Measurements from ENCODE around the gene ZNF763. TPM values are rescaled to one million over a fixed set of nuclear protein-coding genes. Genes with fewer than 3 reads are reported as not detected.

ZNF763 gene
- polyA plus RNA-seq, 1 of the 3 experiments (the other 2 are of a cell fraction) = 0.72 TPM

DNA sequence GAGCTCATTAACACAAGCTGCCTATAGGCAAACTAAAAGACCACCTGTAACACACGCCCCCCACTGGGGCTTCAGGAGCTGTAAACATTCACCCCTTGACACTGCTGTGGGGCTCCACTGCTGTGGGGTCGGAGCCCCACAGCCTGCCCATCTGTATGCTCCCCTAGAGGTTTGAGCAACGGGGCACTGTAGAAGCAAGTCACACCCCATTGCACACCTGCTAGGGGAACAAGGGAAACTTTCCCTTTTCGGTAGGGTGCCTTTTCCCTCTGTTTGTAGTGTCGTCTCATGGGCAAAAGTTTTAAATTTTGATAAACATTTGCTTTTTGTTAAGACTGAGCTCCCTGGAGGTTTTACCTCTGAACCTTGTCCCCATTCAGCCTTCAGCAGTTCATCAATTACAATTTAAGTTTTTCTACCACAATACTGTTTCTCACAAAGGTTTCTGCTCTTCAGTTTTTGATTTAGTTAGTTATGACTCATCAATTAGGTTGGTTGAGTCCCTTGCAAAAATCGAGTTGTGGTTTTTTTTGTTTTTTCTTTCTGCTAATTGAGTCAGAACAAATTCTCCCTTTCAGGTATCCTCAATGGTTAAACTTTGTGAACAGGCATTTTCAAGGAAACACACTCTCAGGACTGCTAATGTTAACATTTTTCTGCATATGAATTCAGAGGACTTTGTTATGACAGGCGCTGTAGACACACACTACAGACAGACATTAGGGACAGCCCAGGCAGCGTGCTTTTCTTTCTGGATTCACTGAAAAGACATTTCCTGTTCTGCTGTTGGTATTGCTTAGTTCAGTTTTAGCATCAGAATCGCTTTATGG lies 35.5 kb downstream of the ZNF763 start:
- 0 out of 2 replicates have a peak, but pooled peaks have one; percentile 3 for TF ChIP-seq JUND (IDR thresholded peaks at IDR 0.05)
- no peak for TF ChIP-seq RCOR1 (IDR thresholded peaks at IDR 0.05; ENCODE audit: low read length)
- TF ChIP-seq NRF1 (IDR thresholded peaks at IDR 0.05; ENCODE audit: low read depth, low read length) = no peak
- TF ChIP-seq MXI1 (IDR thresholded peaks at IDR 0.05; ENCODE audit: low read depth, low read length) = no peak
- peak; percentile 27; the same call in 1 of the 2 replicates for TF ChIP-seq FOSL2 (IDR thresholded peaks at IDR 0.05; ENCODE audit: borderline replicate concordance, low read depth)
- H3K36me3 ChIP-seq (replicated peaks in 1 of 2; ENCODE audit: control insufficient read depth in 1 of 2, insufficient read depth in 2 of 2, low read length in 1 of 2) = peaks cover 0 to 17% of the 10 kb centered on the region in 2 experiments
- H3K4me2 ChIP-seq = peak overlapping the region; percentile 50; the same call in 1 of the 2 replicates
- no peak overlapping the region for H2AFZ ChIP-seq (ENCODE audit: low read depth)
- H3K9ac ChIP-seq = no peak overlapping the region
- ChIA-PET POLR2A (no interaction called here), CTCF (interaction anchor here (2.4 kb wide), 1 partner anchor 12 kb away, joined by 11 read pairs; no protein-coding TSS in a partner anchor)
- 58% methylated on average over 9 of the region's 9 CpGs for WGBS (ENCODE audit: low lambda C conversion rate)
- no peaks in the 10 kb centered on the region for H3K4me1 ChIP-seq (ENCODE audit: control insufficient read depth in 1 of 2, insufficient read depth in 2 of 2, low read depth in 1 of 2, low read length in 1 of 2)
- H3K9me2 ChIP-seq = no peaks in the 10 kb centered on the region
- no peak for DNase-seq
- H3K27ac ChIP-seq (ENCODE audit: low read depth in 2 of 2, low read length in 1 of 2) = peak overlapping the region in 1 of 2 experiments; percentile 19; a peak in 1 of 4 replicates
- peaks cover 11% of the 10 kb centered on the region for H3F3A ChIP-seq (replicated peaks; ENCODE audit: insufficient read depth)
- no peaks in the 10 kb centered on the region for H4K20me1 ChIP-seq (ENCODE audit: insufficient read depth)
- H3K4me3 ChIP-seq (ENCODE audit: low read depth in 2 of 2, low read length in 1 of 2) = no peak overlapping the region
- peaks cover 29% of the 10 kb centered on the region; the same call in 1 of the 2 replicates for H3K79me2 ChIP-seq (ENCODE audit: insufficient read depth)
- H3K9me3 ChIP-seq = no peaks in the 10 kb centered on the region
- H3K27me3 ChIP-seq (ENCODE audit: insufficient read depth) = no peaks in the 10 kb centered on the region

GRCh38 chr19:12015015-12015752 lies 50.3 kb downstream of the ZNF763 start:
- CTCF ChIA-PET = interaction anchor here (0.9 kb wide), 1 partner anchor 27 kb away, joined by 3 read pairs; no protein-coding TSS in a partner anchor
- peaks cover 27 to 72% of the 10 kb centered on the region in 2 experiments for H3K36me3 ChIP-seq (replicated peaks in 1 of 2; ENCODE audit: control insufficient read depth in 1 of 2, insufficient read depth in 2 of 2, low read length in 1 of 2)

More at GRCh38 chr19:12015015-12015752, 50.3 kb downstream of the ZNF763 start:
- 88% methylated on average over 9 of the region's 9 CpGs for WGBS (ENCODE audit: low lambda C conversion rate)
- Histone ChIP-seq H3K27ac (ENCODE audit: low read depth in 2 of 2, low read length in 1 of 2) (no peak overlapping the region), H3F3A (replicated peaks; ENCODE audit: insufficient read depth) (no peaks in the 10 kb centered on the region), H3K4me3 (ENCODE audit: low read depth in 2 of 2, low read length in 1 of 2) (peak overlapping the region in 1 of 2 experiments; percentile 6; a peak in 1 of 4 replicates), H3K9me3 (peaks cover 58% of the 10 kb centered on the region), H3K9me2 (no peaks in the 10 kb centered on the region), H2AFZ (ENCODE audit: low read depth) (no peak overlapping the region), H3K27me3 (ENCODE audit: insufficient read depth) (no peaks in the 10 kb centered on the region), H3K79me2 (ENCODE audit: insufficient read depth) (no peaks in the 10 kb centered on the region), H3K9ac (no peak overlapping the region), H4K20me1 (ENCODE audit: insufficient read depth) (no peaks in the 10 kb centered on the region), H3K4me1 (ENCODE audit: control insufficient read depth in 1 of 2, insufficient read depth in 2 of 2, low read depth in 1 of 2, low read length in 1 of 2) (no peaks in the 10 kb centered on the region), H3K4me2 (no peak overlapping the region)
- POLR2A ChIA-PET = no interaction called here
- TF ChIP-seq, protein P1, sequence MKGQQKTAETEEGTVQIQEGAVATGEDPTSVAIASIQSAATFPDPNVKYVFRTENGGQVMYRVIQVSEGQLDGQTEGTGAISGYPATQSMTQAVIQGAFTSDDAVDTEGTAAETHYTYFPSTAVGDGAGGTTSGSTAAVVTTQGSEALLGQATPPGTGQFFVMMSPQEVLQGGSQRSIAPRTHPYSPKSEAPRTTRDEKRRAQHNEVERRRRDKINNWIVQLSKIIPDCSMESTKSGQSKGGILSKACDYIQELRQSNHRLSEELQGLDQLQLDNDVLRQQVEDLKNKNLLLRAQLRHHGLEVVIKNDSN (IDR thresholded peaks at IDR 0.05; ENCODE audit: borderline replicate concordance, low read depth) = no peak
- no peak for TF ChIP-seq FOXM1 (IDR thresholded peaks at IDR 0.05; ENCODE audit: low read depth)
- no peak for TF ChIP-seq YY1 (IDR thresholded peaks at IDR 0.05; ENCODE audit: low read depth)
- TF ChIP-seq NFIC (IDR thresholded peaks at IDR 0.05; ENCODE audit: borderline replicate concordance) = no peak
- TF ChIP-seq, protein P2, sequence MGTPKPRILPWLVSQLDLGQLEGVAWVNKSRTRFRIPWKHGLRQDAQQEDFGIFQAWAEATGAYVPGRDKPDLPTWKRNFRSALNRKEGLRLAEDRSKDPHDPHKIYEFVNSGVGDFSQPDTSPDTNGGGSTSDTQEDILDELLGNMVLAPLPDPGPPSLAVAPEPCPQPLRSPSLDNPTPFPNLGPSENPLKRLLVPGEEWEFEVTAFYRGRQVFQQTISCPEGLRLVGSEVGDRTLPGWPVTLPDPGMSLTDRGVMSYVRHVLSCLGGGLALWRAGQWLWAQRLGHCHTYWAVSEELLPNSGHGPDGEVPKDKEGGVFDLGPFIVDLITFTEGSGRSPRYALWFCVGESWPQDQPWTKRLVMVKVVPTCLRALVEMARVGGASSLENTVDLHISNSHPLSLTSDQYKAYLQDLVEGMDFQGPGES (IDR thresholded peaks at IDR 0.05; ENCODE audit: low read depth, low read length) = no peak
- TF ChIP-seq FOSL2 (IDR thresholded peaks at IDR 0.05; ENCODE audit: borderline replicate concordance, low read depth) = no peak
- no peak for TF ChIP-seq MXI1 (IDR thresholded peaks at IDR 0.05; ENCODE audit: low read depth, low read length)
- TF ChIP-seq RXRA (IDR thresholded peaks at IDR 0.05; ENCODE audit: borderline replicate concordance, low read depth) = no peak
- TF ChIP-seq GABPA (IDR thresholded peaks at IDR 0.05; ENCODE audit: low read depth) = no peak
- TF ChIP-seq USF2 (IDR thresholded peaks at IDR 0.05; ENCODE audit: borderline replicate concordance, low read depth, low read length) = no peak
- TF ChIP-seq EZH2phosphoT487 (IDR thresholded peaks at IDR 0.05; ENCODE audit: borderline replicate concordance, low read depth) = no peak
- no peak for TF ChIP-seq TCF12 (IDR thresholded peaks at IDR 0.05)
- no peak for TF ChIP-seq TAF1 (IDR thresholded peaks at IDR 0.05; ENCODE audit: borderline replicate concordance, low read depth, low read length)
- no peak for TF ChIP-seq EP300 (IDR thresholded peaks at IDR 0.05; ENCODE audit: borderline replicate concordance in 1 of 2, low read depth in 1 of 2, low read length in 1 of 2)
- TF ChIP-seq CHD2 (IDR thresholded peaks at IDR 0.05; ENCODE audit: low read length, partially characterized antibody) = no peak
- no peak for DNase-seq
